Measurements from ENCODE around the gene AOPEP.

Gene AOPEP

GRCh38 chr9:94817291-94818177 lies 91.0 kb downstream of the AOPEP start:
- TF ChIP-seq CTCF (conservative IDR thresholded peaks at IDR 0.05; ENCODE audit: low read depth), result no peak
- H3K27ac ChIP-seq, result no peak overlapping the region
- ChIA-PET POLR2A (ENCODE audit: low non-redundant PET) (no interaction called here), CTCF (interaction anchor here (0.5 to 0.9 kb wide), 3 partner anchors 19 to 311 kb away, joined by 3 to 5 read pairs (median 3); no protein-coding TSS in a partner anchor)
- no peak for DNase-seq (ENCODE audit: low spot score)

DNA sequence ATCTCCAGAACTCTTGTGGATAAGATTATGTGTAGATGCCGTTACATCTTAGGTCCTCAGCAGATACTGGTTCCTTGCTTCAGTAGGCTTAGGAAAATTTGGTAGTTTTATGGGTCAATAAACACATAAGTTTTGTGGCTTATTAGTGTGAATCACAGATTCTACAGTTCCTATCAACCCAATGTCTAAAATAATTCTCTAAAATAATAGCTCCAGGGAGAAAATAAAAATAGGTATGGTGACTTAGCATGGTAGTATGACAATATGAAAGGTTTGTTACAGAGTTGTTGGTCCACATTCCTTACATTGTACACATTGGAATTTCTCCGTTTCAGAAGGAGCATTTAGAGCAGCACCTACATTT lies 91.7 kb downstream of the AOPEP start:
- peak; percentile 80 for DNase-seq (ENCODE audit: low spot score)
- ChIA-PET CTCF (interaction anchor here (0.5 to 0.9 kb wide), 3 partner anchors 20 to 310 kb away, joined by 3 to 5 read pairs (median 3); no protein-coding TSS in a partner anchor), POLR2A (ENCODE audit: low non-redundant PET) (interaction anchor here (0.6 kb wide), 1 partner anchor 13 kb away, joined by 3 read pairs; no protein-coding TSS in a partner anchor)
- no peak for TF ChIP-seq CTCF (conservative IDR thresholded peaks at IDR 0.05; ENCODE audit: low read depth)
- H3K27ac ChIP-seq, result no peak overlapping the region

GRCh38 chr9:94819161-94819687 lies 92.7 kb downstream of the AOPEP start:
- no peak for DNase-seq (ENCODE audit: low spot score)
- ChIA-PET CTCF (no interaction called here), POLR2A (ENCODE audit: low non-redundant PET) (no interaction called here)
- no peak for TF ChIP-seq CTCF (conservative IDR thresholded peaks at IDR 0.05; ENCODE audit: low read depth)
- peak overlapping the region; percentile 7; the same call in 1 of the 2 replicates for H3K27ac ChIP-seq

DNA sequence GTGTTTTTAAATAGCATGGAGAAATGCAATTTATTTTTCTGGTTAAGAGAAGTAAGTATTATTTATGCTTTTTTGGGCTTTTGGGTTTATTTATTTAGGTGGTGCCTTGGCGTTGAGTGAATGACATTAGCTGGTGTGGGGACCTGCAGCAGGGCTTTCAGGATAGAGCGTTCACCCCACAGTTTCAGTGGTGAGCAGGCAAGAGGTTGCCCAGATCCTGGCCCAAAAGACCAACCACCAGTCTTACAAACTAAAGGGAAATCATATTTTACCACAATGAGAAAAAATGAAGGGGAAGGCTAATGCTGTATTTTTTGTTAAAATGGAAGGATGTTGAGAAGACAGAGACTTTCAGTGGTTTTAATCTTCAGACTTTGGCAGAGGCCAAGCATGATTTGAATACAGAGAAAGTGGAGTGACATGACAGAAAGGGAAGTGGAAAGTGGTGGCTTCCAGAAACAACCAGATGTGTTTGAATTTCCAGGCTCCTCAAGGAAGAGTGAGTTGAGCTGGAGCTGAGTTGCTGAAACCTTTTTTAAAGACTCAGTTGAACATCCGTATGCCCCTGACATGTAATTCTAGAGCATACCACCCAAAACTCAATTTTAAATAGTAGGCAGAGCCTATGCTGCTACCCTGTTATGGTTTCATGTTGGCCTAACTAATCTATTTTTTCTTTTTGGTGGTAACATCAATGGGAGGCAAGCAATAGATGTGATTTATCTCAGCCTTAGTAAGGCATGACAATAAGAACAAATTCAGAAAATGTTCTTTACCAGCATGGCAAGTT lies 94.8 kb downstream of the AOPEP start:
- no peak for DNase-seq (ENCODE audit: low spot score)
- ChIA-PET CTCF (no interaction called here), POLR2A (ENCODE audit: low non-redundant PET) (no interaction called here)
- no peak for TF ChIP-seq CTCF (conservative IDR thresholded peaks at IDR 0.05; ENCODE audit: low read depth)
- H3K27ac ChIP-seq, result no peak overlapping the region

GRCh38 chr9:94822273-94822672 lies 95.8 kb downstream of the AOPEP start:
- no peak for DNase-seq (ENCODE audit: low spot score)
- no peak overlapping the region for H3K27ac ChIP-seq
- CTCF ChIA-PET, result interaction anchor here (0.5 to 1.2 kb wide), 3 partner anchors 31 to 71 kb away, joined by 4 to 7 read pairs (median 6); no protein-coding TSS in a partner anchor
- no peak for TF ChIP-seq CTCF (conservative IDR thresholded peaks at IDR 0.05; ENCODE audit: low read depth)
- POLR2A ChIA-PET (ENCODE audit: low non-redundant PET), result no interaction called here

GRCh38 chr9:94823710-94824109 lies 97.2 kb downstream of the AOPEP start:
- POLR2A ChIA-PET (ENCODE audit: low non-redundant PET), result no interaction called here
- no peak overlapping the region for H3K27ac ChIP-seq
- DNase-seq (ENCODE audit: low spot score), result no peak
- no peak for TF ChIP-seq CTCF (conservative IDR thresholded peaks at IDR 0.05; ENCODE audit: low read depth)
- CTCF ChIA-PET, result interaction anchor here (0.5 to 1.3 kb wide), 3 partner anchors 29 to 1831 kb away, joined by 4 to 8 read pairs (median 6); no protein-coding TSS in a partner anchor
